Measurements from ENCODE around the gene JAKMIP2. TPM values are rescaled to one million over a fixed set of nuclear protein-coding genes. Genes with fewer than 3 reads are reported as not detected.

Gene JAKMIP2
- total RNA-seq, 1 experiment from 2014 or later, result not detected

DNA sequence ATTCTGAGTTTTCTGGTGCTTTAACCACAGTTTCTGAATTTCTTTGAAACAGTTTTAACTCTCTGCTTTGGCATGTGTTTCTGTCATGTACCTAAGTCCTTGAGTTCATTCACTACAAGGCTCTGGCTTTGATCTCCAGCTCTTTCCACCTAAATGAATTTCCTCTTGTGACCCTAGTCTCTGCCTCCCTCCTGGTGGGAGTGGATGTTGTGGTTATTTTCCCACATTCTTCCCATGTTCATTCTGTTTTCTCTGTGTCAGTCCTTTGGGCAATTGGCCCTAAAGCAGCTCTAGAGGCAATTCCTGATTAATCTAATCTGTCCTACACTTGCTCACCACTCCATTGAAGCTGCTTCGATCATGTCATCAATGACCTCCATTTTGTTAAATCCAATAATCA lies 244.3 kb downstream of the JAKMIP2 start:
- H2AFZ ChIP-seq, result no peak overlapping the region
- no peaks in the 10 kb centered on the region for H4K20me1 ChIP-seq (ENCODE audit: insufficient read depth)
- no peak overlapping the region for H3K27ac ChIP-seq
- no peaks in the 10 kb centered on the region for H3K36me3 ChIP-seq (ENCODE audit: low read depth)
- no peaks in the 10 kb centered on the region for H3K4me1 ChIP-seq (replicated peaks; ENCODE audit: insufficient read depth)
- H3F3A ChIP-seq (ENCODE audit: insufficient read depth, low read depth), result no peaks in the 10 kb centered on the region
- no peaks in the 10 kb centered on the region for H3K79me2 ChIP-seq (ENCODE audit: low read depth)
- DNase-seq, result no peak
- H3K9me2 ChIP-seq (ENCODE audit: insufficient read depth), result no peaks in the 10 kb centered on the region
- no peak overlapping the region for H3K4me3 ChIP-seq
- BruUV-seq (replicated peaks), result no TSS peak
- no peaks in the 10 kb centered on the region for H3K27me3 ChIP-seq (ENCODE audit: insufficient read depth, low read depth)
- intact Hi-C loops (cut with micrococcal nuclease; ENCODE audit: unreplicated experiment), result no loop called here
- TF ChIP-seq EZH2 (IDR thresholded peaks at IDR 0.05; ENCODE audit: low read depth), result no peak
- TF ChIP-seq, protein P1, sequence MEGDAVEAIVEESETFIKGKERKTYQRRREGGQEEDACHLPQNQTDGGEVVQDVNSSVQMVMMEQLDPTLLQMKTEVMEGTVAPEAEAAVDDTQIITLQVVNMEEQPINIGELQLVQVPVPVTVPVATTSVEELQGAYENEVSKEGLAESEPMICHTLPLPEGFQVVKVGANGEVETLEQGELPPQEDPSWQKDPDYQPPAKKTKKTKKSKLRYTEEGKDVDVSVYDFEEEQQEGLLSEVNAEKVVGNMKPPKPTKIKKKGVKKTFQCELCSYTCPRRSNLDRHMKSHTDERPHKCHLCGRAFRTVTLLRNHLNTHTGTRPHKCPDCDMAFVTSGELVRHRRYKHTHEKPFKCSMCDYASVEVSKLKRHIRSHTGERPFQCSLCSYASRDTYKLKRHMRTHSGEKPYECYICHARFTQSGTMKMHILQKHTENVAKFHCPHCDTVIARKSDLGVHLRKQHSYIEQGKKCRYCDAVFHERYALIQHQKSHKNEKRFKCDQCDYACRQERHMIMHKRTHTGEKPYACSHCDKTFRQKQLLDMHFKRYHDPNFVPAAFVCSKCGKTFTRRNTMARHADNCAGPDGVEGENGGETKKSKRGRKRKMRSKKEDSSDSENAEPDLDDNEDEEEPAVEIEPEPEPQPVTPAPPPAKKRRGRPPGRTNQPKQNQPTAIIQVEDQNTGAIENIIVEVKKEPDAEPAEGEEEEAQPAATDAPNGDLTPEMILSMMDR (conservative IDR thresholded peaks at IDR 0.05), result no peak
- H3K9me3 ChIP-seq (ENCODE audit: insufficient read depth, low read depth), result no peaks in the 10 kb centered on the region
- ChIA-PET POLR2A (ENCODE audit: unreplicated experiment) (no interaction called here), CTCF (no interaction called here)
- H3K4me2 ChIP-seq, result no peak overlapping the region

Other genes starting within 250 kb of the JAKMIP2 start
- gene SPINK1, start 48.9 kb upstream of the JAKMIP2 start, total RNA-seq (2021), result not detected in 2 replicates
- not detected in 2 replicates for gene SCGB3A2, start 96.0 kb upstream of the JAKMIP2 start, total RNA-seq (2021)
- gene C5orf46, start 123.8 kb upstream of the JAKMIP2 start, total RNA-seq (2021), result 1.0 TPM in 1 of 2 replicates, not detected in the other